Measurements from ENCODE around the gene TRAM2.

Gene TRAM2

DNA sequence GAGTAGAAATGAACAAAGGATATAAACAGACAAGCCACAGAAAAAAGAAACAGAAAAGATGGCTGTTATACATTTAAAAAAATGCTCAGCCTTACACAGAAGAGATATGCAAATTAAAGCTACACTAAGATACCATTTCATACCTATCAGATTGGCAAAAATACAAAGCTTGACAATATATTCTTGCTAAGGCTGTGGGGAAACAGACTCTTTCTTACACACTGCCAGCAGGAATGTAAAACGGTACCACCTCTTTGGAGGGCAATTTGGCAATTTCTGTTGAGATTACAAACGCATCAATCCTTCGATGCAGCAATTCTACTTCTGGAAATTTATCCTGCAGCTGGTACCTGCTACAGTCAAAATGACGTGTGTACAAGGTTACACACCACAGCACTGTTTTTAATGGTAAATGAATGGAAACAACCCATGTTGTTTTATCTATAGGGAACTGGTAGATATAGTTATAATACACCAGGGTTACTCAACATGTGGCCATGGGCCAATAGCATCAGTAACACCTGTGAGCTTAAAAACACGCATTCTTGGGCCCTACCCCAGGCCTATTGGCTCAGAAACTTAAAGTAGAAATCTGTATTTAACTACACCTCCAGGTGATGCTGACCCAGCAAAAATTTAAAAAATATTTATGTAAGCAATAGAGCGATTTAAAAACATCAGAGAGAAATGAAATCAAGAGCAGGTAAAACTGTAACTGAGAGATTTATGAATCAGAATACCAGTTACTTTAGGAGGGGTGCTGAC is 53.3 kb downstream of the TRAM2 start:
- DNase-seq: no peak

DNA sequence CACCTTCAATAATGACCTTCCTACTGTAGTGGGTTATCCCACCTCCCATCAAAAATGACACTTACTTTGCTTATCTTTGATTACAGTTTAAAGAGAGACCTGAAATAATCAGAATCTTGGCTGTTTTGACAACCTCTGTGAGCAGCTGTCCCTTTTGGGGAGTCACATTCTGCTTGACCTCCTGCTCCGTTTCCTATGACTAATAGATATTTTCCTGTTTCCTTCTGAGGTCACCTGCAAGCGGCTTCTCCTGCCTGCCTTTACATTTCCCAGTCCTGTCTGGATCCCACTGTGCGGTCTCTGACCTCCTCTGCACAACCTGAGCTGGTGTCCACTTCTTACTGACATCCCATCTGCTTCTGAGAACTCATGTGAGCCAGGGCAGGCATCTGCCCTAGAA is 54.2 kb downstream of the TRAM2 start:
- no peak for DNase-seq

DNA sequence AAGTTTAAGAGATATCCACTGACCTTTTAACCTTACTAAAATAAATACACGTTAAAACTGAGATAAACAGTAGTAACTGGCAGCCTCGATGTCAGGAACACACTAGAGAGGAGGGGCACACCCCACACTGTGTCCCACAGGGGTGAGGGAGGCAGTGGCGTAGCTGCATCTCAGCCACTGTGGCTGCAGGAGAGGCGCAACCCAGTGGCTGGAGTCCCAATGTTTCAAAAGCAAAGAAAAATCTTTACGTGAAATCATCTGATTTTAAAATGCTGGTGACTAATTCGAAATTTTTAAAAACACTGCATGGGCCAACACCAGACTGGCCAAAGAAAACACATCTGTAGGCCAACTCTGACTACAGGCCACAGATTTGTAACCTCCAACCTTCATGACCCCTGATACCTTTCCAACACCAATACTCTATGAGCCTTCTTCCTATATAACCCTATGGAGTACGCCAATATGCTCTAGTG is 54.7 kb downstream of the TRAM2 start:
- no peak for DNase-seq

DNA sequence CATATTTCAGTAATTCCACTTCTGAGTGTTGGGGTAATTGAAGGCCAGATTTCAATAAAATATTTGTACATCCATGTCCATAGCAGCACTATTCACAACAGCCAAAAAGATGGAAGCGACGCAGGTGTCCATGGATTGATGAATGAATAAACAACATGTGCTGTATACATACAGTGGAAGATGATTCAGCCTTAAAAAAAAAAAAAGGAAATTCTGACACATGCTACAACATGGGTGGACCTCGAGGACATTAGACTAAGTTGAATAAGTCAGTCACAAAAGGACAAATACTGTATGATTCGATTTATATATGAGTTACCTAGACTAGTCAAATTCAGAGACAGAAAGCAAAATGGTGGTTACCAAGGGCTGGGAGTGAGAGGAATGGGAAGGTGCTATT is 57.2 kb downstream of the TRAM2 start:
- DNase-seq: no peak

DNA sequence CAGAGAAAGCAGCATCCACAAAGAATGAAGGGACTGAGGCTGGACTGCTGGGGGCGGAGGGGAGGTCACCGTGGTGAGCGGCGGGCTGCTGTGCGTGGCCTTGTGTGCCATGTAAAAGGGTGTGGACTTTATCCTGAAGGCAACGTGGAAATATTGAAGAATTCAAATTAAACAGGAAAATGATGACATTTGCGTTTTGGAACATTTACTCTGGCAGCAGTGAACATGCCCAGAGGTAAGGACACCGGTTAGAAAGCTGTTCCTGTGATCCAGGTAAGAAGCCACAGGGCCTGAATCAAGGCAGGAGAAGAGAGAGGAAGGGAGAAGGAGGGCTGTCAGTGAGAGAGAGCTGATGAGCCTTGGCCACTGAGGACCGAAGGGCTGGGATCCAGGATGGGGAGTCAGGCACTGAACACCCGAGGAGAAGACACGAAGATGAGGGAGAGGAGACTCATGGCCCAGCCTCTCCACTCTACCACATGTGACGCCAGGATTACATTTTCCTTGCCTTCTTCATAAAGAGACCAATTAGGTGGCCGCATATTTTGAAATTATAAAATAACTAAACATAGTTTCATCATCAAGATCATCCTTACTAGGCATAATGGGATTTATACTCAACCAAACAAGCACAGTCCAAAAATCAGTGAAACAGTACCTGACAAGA is 58.4 kb downstream of the TRAM2 start:
- DNase-seq: no peak

DNA sequence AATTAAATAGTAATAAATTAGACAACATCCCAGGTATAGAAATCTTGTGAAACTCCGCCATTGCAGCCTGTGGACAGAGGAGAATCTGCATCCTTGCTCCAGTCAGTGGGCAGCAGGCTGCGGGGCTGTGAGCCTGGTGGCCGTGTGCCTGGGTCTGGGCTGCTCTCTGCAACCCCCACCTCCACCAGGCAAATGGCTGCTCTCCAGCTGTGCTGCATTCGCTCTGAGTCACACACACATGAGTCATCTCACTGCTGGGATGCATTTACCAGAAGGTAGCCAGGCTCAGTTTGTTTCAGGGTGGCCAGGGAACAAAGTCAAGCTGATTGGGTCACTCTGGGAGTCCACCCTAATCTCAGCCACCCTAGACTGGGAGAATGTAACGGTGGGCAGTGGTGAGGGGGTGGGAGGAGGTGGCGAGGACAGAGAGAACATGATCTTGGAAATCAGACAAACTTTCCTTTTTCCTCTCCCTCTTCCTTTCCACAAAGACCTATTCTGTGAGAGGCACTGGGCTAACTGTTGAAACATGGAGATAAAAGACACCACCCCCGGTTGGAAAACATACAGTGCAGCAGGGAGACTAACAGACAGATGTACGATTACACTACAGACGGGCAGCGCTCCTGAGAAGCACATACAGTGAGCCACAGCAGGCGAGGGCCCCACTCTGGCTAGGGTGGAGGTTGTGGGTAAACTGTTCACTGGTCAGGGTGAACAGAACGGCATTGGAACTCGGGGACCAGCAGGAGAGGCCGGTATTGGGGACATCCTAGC is 59.2 kb downstream of the TRAM2 start:
- DNase-seq: peak; percentile 80

DNA sequence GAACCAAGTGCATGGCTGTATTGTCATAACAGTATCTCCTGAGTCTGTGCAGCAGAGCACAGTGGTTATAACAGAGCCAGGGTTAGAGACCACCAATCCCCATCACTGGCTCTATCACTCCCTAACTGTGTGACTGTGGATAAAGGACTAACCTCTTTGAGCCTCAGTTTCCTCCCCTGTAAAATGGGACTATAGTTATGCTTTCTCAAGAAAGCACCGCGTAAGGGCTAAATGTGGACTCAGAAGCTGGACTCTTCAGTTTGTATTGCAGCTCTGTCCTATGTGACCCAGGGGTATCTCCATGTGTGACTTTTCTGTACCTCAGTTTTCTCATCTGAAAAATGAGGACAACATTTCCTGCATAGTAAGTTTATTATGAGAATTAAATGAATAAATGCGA is 59.9 kb downstream of the TRAM2 start:
- no peak for DNase-seq

DNA sequence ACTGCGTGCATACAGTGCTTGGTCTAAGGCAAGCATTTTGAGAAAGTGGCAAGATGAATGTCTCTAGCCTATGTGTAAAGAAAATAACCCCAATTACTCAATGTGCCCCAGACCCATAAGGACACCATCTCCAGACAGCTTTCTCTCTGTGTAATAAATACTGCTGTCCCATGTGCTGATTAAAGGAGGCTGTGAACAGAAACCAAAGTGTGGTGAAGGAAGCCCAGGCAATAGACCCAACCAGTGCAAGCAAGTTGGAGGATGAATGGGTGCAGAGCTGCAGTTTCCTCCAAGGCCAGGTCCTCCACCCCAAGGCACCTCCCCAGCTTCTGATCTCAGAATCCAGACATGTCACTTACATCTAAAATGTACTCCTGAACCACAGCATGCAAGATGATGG is 60.6 kb downstream of the TRAM2 start:
- DNase-seq: peak; percentile 39

DNA sequence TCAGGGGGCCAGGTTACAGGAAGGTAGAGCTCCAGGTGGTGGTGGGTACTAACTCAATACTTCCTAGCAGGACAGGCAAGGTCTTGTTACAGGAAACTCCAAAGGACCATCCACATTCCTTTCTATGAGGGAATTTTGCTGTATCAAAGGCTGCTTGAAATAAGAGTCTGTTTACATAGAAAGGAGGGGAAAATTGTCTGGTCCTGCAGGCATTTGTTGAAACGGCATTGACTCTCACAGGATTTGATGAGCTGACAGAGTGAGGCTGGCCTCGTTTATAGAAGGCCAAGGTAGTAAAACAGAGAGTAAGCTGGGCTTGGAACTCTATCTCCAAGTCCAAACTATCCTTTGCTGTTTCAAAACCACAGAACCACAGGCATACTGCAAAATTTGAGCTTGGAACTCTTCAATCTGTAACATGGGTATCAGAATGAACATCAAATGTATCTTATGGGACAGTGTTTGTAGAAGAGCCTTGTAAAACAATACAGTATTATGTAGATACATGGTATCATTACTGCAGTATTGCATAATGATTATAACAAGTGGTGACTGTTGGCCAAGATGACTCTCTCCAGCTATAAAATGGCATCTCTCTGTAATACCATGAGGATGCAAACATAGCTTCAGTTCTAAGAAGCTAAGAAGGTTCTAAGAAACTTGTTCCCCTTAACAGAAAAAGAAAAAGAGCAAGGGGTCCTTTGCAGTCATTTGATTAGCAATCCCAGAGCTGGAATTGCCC is 61.5 kb downstream of the TRAM2 start:
- no peak for DNase-seq

DNA sequence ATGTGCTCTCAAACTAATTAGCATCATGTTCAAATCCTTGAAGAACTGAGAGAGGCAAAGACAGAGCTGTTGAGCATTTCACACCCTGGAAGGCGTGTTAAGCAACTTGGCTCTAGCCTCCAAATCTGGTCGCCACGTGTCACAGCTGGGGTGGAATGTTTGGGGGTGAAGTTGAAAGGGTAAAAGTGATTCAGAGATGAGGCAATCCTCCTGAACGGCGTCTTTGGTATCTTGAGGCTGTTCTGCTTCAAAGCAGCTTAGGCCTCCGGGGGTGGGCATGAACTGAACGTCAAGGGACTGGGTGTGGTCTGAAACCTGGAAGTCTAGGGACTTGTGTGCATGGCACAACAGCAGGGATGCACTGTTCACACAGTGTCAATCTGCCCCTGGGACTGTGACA is 62.3 kb downstream of the TRAM2 start:
- no peak for DNase-seq

DNA sequence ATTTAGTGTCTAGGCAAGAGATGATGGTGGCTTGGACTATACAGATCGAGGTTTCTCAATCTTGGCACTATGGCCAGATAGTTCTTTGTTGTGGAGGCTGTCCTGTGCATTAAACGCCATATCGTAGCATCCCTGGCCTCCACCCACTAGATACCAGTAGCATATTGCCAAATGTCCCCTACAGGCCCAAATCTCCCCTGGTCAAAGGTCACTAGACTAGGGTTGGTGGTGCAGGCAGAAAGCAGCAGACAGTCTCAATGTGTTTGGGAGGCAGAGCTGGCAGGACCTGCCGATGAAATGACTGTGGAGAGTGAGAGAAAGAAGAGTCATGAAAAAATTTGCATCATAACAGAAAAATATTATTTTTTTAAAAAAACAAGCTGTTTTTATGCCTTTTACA is 63.0 kb downstream of the TRAM2 start:
- DNase-seq: no peak

DNA sequence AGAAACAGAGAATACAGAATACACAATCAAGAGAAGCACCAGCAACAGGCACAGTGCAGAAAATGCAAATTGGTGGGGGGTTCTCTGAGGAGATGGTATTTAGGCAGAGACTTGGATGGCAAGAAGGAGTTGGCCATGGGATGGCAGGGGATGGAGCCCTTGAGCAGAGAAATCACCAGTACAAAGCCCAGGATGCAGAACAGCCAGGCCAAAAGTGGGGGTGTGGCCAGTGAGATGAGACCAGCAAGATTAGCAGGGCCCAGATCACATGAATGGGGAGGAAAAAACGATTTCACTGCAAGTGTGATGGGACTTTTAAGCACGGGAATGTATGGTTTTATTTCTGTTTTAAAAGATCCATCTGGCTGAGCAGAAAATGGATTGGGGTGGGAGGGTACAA is 63.4 kb downstream of the TRAM2 start:
- DNase-seq: no peak

DNA sequence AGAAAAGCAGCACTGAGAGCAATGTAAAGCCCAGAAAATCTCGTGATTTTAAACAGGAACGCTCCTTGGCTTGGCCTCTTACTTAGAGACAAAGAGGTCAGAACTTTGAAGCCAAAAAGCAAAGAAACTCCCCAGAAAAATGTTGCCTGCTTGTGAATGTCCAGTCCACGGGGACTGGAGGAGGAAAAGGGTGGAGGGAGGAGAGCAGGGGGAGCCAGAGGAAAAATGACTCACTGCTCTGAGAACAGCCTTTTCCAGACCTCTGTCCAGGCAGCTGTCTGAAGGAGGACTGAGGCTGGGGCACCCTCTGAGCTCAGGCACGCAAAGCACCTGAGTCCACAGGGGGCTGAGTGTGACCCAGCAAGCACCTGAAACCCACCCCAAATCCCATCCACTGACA is 64.7 kb downstream of the TRAM2 start:
- DNase-seq: no peak

DNA sequence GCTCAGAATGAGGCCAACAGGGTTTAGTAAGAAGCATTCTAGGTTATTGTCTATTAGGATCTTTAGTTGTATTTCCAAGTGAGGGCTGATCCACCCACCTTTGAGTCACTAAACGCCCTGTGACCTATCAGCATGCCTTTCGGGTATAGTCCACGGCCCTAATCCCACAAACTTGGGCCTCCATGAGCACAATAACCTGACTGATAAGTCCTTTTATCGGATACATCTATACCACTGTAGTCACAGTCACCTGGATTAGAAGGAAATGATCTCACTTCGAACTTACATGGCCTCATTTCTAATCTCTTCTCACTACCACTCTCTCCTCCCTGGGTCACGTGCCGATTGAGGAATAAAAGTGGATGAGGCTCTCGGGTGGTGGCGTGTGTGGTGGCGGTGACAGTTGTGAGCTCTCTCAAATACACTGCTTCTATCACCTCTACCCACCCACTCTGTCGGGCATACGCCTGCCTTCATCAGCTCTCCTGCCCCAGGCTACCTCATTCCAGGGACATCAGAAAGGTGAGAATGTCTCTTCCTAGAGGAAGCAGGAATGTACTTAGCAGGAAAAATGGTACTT is 65.2 kb downstream of the TRAM2 start:
- no peak for DNase-seq

DNA sequence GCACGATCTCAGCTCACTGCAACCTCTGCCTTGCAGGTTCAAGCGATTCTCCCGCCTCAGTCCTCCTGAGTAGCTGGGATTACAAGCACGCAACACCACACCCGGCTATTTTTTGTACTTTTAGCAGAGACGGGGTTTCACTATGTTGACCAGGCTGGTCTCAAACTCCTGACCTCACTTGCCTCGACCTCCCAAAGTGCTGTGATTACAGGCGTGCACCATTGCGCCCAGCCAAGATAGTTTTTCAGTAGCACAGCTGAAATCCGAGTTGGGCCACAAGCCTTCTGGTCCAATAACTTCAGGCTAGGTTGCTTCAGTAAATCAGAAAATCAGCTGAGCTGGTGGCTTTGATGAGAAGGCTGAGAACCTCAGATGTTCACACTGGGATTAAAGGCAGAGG is 65.7 kb downstream of the TRAM2 start:
- no peak for DNase-seq

DNA sequence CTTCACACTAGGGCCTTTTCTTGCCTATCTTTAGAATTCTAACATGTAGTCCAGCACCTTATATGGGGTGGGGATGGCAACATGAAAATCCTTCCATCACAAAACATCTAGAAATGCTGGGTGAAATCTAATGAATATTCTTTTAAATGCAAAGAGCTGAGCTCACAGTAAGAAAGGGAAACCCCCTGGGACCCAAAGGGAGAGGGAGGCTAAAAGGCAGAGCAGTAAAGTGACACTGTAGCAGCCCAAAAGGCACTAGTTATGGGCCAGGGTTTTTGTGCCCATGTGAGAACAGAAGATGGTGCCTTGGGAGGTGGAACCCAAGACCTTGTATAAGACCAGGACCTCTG is 66.7 kb downstream of the TRAM2 start:
- no peak for DNase-seq

DNA sequence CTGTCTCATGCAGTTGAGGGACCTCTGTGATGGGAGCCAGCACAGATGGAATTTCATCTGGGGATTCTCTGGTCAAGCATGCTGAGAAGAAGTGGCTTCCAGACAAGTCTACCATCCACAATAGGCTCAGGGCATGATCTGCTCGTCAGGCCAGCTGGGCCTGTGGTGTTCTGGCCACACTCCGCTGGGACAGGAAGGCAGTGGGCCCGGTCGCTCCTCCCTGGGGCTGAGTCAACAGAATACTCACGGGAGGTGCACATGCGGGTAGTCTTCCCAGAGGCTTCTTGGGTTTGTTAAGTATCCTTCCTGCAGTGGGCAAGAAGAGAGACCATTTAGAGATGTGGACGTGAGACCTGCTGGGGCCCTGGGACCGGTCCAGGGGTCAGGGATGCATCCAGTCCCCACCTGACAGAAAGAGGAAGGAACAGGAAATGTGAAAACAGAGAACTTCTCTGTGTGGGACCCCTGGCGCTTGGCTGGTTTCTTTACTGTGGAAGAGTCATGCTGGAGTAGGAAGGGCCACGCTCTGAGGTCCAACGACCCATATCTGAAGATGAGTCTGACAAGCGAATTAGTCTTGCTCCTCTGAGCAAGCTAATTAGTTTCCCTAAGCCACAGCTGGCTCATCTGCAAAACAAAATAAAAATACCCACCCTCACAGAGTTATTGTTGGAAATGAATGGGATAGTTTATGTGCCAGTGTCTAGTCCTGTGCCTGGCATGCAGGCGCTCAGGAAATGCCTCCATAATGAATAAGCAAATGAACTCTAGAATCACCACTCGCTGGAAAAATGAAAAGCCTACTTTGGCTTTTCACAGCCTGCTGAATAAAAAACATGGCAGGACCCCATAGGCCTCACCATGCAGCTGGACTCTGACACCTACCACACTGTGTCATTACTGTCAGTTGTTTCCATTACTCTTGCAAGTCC is 67.3 kb downstream of the TRAM2 start:
- no peak for DNase-seq

DNA sequence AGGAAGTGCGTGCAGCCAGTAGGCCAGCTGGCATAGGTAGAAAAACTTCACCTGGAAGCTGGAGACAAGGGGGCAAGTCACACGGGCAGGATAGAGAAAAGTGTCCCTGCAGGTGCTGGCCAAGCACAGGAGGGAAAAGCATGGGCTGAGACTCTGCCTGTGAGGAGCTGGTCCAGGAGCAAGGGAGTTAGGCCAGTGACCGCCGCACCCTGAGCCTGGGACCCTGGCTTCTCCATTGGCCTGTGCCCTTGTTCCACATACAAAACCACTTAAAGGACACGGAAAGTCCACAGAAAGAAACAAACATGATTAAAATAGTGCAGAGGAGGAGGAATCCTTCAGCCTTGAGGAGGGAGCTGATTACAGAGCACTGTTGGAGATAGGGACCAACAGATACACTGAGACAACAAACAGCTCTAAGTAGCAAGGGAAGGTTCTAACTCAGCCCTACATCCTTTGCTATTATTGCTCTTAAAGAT is 68.6 kb downstream of the TRAM2 start:
- no peak for DNase-seq

DNA sequence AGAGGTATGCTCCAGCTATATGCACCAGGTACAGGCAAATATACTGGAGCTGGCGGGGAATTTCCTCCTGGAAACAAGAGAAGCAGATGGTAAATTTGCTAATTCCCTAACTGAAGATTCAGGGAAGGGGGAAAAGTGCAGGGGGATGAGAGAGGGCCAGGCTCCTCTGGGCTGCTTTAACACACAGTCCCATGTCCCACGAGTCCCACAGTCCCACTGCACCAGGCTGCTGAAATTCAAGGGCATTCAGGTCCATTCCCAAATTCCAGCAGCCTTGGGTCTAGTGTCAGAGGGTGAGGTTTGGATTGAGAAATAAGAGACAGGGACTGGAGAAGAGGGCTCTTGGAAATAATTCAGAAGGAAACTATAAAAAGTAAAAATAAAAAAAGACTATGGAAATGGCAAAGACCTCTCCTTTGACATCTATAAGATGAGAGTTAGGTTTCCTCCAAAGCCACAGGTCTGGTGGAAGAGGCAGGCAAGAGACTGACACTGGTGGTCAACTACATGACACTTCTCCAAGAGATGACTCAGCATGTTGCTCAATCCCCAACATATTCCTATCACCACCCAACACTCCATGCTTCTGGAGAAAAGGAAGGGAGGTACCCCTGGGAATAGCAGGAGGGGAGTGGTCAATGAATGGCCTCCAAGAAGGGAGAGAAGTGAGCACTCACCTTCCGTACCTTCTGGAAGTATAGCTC is 69.2 kb downstream of the TRAM2 start:
- DNase-seq: no peak

DNA sequence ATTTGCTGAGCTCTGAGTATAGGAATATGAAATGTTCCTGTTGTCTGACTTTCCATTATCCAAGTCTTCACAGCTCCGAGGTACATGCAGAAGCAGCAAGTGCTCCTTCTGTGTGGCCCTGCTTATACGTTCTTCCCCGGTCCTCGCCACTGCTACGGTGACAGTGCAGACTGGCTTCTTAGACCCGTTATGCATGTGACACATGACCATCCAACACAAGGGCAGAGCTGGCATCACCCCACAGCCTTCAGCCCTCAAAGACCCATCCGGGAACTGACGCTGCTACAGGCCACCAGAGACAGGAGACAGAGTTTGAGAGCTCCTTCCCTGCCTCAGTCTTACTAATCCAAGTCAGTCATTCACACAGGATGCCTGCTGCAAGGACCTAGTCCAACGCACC is 70.4 kb downstream of the TRAM2 start:
- DNase-seq: no peak
